ENCODE data around the gene AOPEP.

GRCh38 chr9:94805585-94805984 is 79.1 kb downstream of the AOPEP start:
- no peak for TF ChIP-seq SMC3 (conservative IDR thresholded peaks at IDR 0.05; ENCODE audit: poor library complexity)
- TF ChIP-seq CTCF (IDR thresholded peaks at IDR 0.05; ENCODE audit: poor library complexity, severe bottlenecking) = no peak
- TF ChIP-seq REST (IDR thresholded peaks at IDR 0.05; ENCODE audit: borderline replicate concordance) = no peak
- TF ChIP-seq POLR2AphosphoS5 (IDR thresholded peaks at IDR 0.05) = no peak
- no peak for TF ChIP-seq EZH2 (IDR thresholded peaks at IDR 0.05; ENCODE audit: borderline replicate concordance, insufficient read depth, low read length, poor library complexity, severe bottlenecking)
- no peak for TF ChIP-seq EP300 (conservative IDR thresholded peaks at IDR 0.05; ENCODE audit: poor library complexity, severe bottlenecking)
- TF ChIP-seq RAD21 (conservative IDR thresholded peaks at IDR 0.05) = no peak
- no peak for TF ChIP-seq TAF1 (IDR thresholded peaks at IDR 0.05; ENCODE audit: low read depth)
- TF ChIP-seq MXI1 (conservative IDR thresholded peaks at IDR 0.05; ENCODE audit: poor library complexity, severe bottlenecking) = no peak
